ENCODE data around the gene SLX4IP.

The SLX4IP gene

DNA sequence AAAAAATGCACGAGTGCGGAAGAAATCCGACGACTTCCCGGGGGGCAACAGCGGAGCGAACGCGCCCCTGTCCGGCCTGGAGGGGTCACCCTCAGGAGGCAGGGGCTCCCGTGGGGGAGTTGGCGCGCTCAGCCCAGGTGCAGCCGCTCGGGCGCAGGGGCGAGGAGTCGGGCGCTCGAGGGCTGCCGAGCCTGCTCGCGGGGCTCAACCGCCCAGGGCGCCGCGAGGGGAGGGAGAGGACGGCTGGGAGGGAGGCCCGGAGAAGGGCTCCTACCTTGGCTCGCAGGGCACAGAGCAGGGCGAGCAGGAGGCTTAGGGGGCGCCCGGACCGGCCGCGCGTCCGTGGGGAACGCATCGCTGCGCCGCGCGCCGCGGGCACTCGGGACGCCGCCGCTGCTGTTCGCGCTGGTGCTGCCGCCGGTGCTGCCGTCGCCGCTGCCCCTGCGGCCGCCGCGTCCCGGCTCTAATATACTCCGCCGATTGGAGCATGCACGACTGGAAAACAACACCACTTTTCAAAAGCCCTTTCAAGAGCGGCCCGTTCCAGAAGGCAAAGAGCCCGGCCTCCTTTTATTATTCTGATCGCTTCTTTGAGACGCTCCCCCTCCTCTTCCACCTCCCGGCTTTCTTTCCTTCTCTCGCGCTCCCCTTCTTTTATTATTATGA is 238.2 kb downstream of the SLX4IP start:
- TF ChIP-seq, protein P1, sequence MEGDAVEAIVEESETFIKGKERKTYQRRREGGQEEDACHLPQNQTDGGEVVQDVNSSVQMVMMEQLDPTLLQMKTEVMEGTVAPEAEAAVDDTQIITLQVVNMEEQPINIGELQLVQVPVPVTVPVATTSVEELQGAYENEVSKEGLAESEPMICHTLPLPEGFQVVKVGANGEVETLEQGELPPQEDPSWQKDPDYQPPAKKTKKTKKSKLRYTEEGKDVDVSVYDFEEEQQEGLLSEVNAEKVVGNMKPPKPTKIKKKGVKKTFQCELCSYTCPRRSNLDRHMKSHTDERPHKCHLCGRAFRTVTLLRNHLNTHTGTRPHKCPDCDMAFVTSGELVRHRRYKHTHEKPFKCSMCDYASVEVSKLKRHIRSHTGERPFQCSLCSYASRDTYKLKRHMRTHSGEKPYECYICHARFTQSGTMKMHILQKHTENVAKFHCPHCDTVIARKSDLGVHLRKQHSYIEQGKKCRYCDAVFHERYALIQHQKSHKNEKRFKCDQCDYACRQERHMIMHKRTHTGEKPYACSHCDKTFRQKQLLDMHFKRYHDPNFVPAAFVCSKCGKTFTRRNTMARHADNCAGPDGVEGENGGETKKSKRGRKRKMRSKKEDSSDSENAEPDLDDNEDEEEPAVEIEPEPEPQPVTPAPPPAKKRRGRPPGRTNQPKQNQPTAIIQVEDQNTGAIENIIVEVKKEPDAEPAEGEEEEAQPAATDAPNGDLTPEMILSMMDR (IDR thresholded peaks at IDR 0.05) = no peak
- peaks cover 0 to 26% (median 18%) of the 10 kb centered on the region in 4 donors for H3K4me1 ChIP-seq
- DNase-seq = no peak
- no peaks in the 10 kb centered on the region for H3K27me3 ChIP-seq
- intact Hi-C loops (cut with DNase I; ENCODE audit: low total_unique reads) = loop anchor here (5.0 to 10.0 kb wide), 6 partner anchors 121 to 871 kb away; partner anchors contain the start of genes MKKS and SLX4IP
- H3K9me3 ChIP-seq = no peaks in the 10 kb centered on the region
- H3K27ac ChIP-seq = peak overlapping the region; percentile 99
- peak overlapping the region; percentile 88 to 90 for H3K4me3 ChIP-seq
- H3K36me3 ChIP-seq = peaks cover 15 to 21% (median 16%) of the 10 kb centered on the region in 3 donors

DNA sequence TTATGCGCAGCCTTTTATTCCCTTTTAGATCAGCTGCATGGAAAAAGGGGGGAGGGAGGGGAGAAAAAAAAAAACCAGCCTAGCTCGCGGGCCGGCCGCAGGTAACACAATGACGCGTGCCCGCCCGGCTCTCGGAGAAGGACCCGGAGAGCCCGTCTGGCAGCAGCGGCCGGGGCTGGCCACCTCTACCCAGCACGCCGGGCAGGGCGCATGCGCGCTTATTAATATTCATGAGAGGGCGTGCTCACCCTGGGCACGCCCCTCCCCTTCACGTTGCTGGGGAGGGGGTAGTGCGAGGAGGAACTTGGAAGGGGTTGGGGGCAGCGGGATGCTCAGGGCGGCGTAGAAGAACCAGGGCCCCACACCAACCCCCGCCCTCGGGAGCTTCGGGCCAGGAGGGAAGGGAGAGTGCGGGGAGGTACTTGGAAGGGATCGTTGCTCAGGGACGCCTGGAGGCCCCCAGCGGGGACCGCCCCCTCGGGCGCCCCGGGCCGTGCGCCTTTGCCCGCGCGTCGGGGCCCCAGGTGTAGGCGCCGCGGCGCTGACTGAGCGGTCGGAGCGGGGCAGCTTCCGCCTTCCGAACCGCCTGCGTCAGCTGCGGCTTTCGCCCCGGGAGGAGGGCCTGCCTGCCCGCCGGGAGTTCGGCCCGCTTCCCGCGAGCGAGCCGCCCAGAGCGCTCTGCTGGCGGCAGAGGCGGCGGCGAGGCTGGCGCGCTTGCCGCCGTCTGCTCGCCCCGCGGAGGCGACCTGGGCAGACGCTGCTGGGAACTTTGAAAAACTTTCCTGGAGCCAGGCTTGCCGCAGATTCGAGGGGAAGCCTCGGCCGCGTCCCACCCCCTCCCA is 239.0 kb downstream of the SLX4IP start, which contains the start of gene JAG1:
JAG1 (minus strand) TSS at position 158 of the 842 bp plus-strand sequence. CDS start 469 bp downstream, outside the sequence.
- DNase-seq = peak; percentile 98
- Histone ChIP-seq H3K36me3 (peaks cover 8 to 13% (median 9%) of the 10 kb centered on the region in 3 donors), H3K4me3 (peak within 1 kb of the TSS; percentile 88 to 90), H3K27me3 (no peaks in the 10 kb centered on the region), H3K27ac (peak within 1 kb of the TSS; percentile 99), H3K4me1 (peaks cover 0 to 18% (median 11%) of the 10 kb centered on the region in 4 donors), H3K9me3 (no peaks in the 10 kb centered on the region)
- intact Hi-C loops (cut with DNase I; ENCODE audit: low total_unique reads) = loop anchor here (2.0 to 10.0 kb wide), 7 partner anchors 122 to 871 kb away; partner anchors contain the start of genes MKKS and SLX4IP
- TF ChIP-seq, protein P1 (IDR thresholded peaks at IDR 0.05) = no peak

DNA sequence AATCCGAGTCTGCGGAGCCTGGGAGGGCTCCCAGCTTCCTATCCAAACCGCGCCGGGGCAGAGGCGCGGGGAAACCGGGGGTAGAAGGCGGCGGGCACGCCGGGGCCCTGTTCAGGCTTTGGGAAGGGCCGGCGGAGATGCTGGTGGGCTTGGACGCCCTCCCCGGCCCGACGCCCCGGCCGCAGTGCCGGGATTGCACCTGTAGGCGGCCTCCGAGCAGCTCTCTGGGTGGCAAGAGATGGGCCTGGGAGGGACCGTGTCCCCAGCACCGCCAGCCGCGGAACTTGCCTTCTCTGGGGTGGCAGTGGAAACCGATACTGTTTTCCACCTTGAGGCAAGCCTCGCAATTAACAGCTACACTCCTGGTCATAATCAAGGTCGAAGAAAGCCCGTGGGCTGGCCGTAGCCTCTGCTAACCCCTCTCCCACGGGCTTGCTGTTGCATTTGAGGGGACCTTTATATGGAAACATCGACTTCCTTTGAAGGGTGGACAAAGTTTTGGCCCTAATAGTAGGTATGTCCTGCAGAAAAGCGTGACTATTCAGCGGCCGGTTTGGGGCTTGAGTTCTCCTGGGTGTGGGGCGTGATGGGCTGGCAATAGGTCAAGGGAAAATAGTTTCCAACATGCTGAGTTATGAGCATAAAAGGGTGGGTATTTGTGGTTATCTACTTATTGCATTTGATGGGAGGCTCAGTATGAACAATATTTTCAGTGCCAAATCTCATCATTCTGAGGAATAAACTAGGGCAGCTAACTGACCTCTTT is 239.8 kb downstream of the SLX4IP start:
- DNase-seq = peak; percentile 82 to 92
- TF ChIP-seq, protein P1 (IDR thresholded peaks at IDR 0.05) = peak; percentile 97
- H3K9me3 ChIP-seq = no peaks in the 10 kb centered on the region
- H3K27ac ChIP-seq = peak overlapping the region; percentile 99
- no peaks in the 10 kb centered on the region for H3K27me3 ChIP-seq
- H3K4me3 ChIP-seq = peak overlapping the region; percentile 88 to 90
- H3K36me3 ChIP-seq = peaks cover 7 to 11% (median 7%) of the 10 kb centered on the region in 3 donors
- peaks cover 0 to 12% (median 7%) of the 10 kb centered on the region in 4 donors for H3K4me1 ChIP-seq
- intact Hi-C loops (cut with DNase I; ENCODE audit: low total_unique reads) = loop anchor here (2.0 to 10.0 kb wide), 7 partner anchors 123 to 870 kb away; partner anchors contain the start of genes MKKS and SLX4IP

DNA sequence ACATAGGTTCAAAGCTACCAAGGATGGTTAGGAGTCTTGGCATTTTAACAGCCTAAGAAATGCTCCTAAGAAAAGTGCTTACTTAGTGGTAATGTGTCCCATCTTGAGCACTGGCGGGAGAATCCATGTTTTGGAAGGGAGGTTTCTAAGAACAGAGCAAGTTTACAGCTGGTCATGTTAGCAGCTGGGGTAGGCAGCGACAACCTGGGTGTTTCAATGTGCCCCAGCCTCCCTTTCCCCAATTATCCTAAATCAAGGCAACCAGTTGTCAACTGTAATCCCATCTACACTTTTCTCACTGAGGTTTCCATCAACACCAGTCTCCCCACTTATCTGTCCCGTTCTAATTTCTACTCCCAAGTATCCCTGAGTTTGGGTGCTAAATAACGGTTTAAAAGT is 240.3 kb downstream of the SLX4IP start:
- Histone ChIP-seq H3K4me1 (peaks cover 0 to 11% (median 6%) of the 10 kb centered on the region in 4 donors), H3K36me3 (peaks cover 7 to 11% (median 7%) of the 10 kb centered on the region in 3 donors), H3K27ac (peak overlapping the region; percentile 99), H3K4me3 (peak overlapping the region; percentile 88 to 90), H3K27me3 (no peaks in the 10 kb centered on the region), H3K9me3 (no peaks in the 10 kb centered on the region)
- intact Hi-C loops (cut with DNase I; ENCODE audit: low total_unique reads) = loop anchor here (2.0 to 10.0 kb wide), 5 partner anchors 189 to 869 kb away; partner anchors contain the start of genes MKKS and SLX4IP
- TF ChIP-seq, protein P1 (IDR thresholded peaks at IDR 0.05) = no peak
- no peak for DNase-seq

DNA sequence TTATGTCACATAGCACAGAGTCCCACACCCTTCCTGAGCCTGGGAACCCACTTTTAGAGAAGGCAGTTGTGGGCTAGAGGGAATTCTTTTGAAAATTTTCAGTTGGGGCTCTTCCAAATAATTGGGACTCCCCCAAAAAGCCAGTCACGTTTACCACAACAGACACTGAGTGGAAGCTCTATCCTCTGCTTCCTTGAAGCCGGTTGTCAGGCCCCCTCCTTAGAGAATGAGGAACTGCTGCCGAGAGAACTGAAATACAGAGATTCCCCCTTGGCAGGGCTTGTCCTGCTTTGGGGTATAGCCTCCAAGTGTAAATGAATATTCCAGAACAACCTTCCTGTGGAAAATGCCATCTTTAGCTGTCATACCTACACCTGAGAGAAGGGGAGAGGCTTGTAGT is 241.4 kb downstream of the SLX4IP start:
- H3K4me3 ChIP-seq = no peak overlapping the region
- H3K9me3 ChIP-seq = no peaks in the 10 kb centered on the region
- intact Hi-C loops (cut with DNase I; ENCODE audit: low total_unique reads) = loop anchor here (10.0 kb wide), 4 partner anchors 188 to 868 kb away; partner anchors contain the start of genes MKKS and SLX4IP
- peak overlapping the region; percentile 99 for H3K27ac ChIP-seq
- TF ChIP-seq, protein P1 (IDR thresholded peaks at IDR 0.05) = no peak
- peaks cover 7 to 11% (median 7%) of the 10 kb centered on the region in 3 donors for H3K36me3 ChIP-seq
- peaks cover 0 to 11% (median 6%) of the 10 kb centered on the region in 4 donors for H3K4me1 ChIP-seq
- H3K27me3 ChIP-seq = no peaks in the 10 kb centered on the region
- DNase-seq = no peak
